Small intestine (tissue), 7 donors: ENCODE results near the gene ADO. TPM values are rescaled to one million over a fixed set of nuclear protein-coding genes. Genes with fewer than 3 reads are reported as not detected.

Source experiments
- DNase-seq, 2 donors: peaks; one replicate each; pipeline versions ENCODE4 v3.0.0 to v3.0.0-alpha.2; 2013
- FAIRE-seq: peaks from 2 replicates; lab custom pipeline; 2012; peaks lifted over from hg19 to GRCh38; lab: Jason Lieb, UNC
- H3K27ac ChIP-seq, 3 donors: one replicate each; pipeline ENCODE4 v1.5.1; 2013; ENCODE audit warnings: low read length in 2 of 3, mild to moderate bottlenecking in 2 of 3, control low read depth in 1 of 3, inconsistent platforms in 1 of 3, low read depth in 1 of 3, moderate library complexity in 1 of 3
- H3K27me3 ChIP-seq, 3 donors: one replicate each; pipeline ENCODE4 v1.6.1; 2013; ENCODE audit warnings: low read length in 3 of 3, inconsistent platforms in 1 of 3; ENCODE audit not compliant: control insufficient read depth in 3 of 3, insufficient read depth in 3 of 3
- H3K36me3 ChIP-seq, 3 donors: one replicate each; pipeline ENCODE4 v1.6.1; 2013; ENCODE audit warnings: low read length in 3 of 3, inconsistent platforms in 1 of 3, low read depth in 1 of 3, mild to moderate bottlenecking in 1 of 3, moderate library complexity in 1 of 3; ENCODE audit not compliant: control insufficient read depth in 3 of 3, insufficient read depth in 2 of 3
- H3K4me1 ChIP-seq, 3 donors: one replicate each; pipeline ENCODE4 v1.6.1; 2013; ENCODE audit warnings: low read length in 2 of 3, inconsistent platforms in 1 of 3, low read depth in 1 of 3, mild to moderate bottlenecking in 1 of 3, moderate library complexity in 1 of 3; ENCODE audit not compliant: control insufficient read depth in 3 of 3, insufficient read depth in 2 of 3
- H3K4me3 ChIP-seq, 3 donors: one replicate each; pipeline ENCODE4 v1.5.1; 2013; ENCODE audit warnings: low read length in 3 of 3, control low read depth in 1 of 3, inconsistent platforms in 1 of 3, low read depth in 1 of 3, mild to moderate bottlenecking in 1 of 3, moderate library complexity in 1 of 3
- H3K9me3 ChIP-seq, 2 donors: one replicate each; pipeline ENCODE4 v1.6.1; 2013; ENCODE audit warnings: low read depth in 1 of 2, low read length in 1 of 2; ENCODE audit not compliant: control insufficient read depth in 2 of 2, insufficient read depth in 1 of 2
- WGBS, 3 donors: extraction: QIAGEN DNeasy Blood & Tissue Kit; methylation state at CpG; one replicate each; pipeline ENCODE4 v1.1.7; 2013; 5-methylcytosine and 5-hydroxymethylcytosine counted together
- polyA plus RNA-seq, 4 donors: library from polyadenylated mRNA; stranded (reverse) in 3 of 4; unstranded in 1 of 4; fragments of 200-250 nt in 3 of 4; fragments of 120-200 nt in 1 of 4; gene quantifications; one replicate each; pipeline versions ENCODE4 v1.2.1 to v1.2.3, GENCODE V29; 2013
- donor health status: healthy with polysubstance abuse.
- donor health status: control.
- donor health status: control.
- donor health status: Bipolar disorder and iron deficiency.
- donor health status: healthy.

ADO gene
- polyA plus RNA-seq, 4 donors: 7.4 to 19.8 (median 8.8) TPM

- 34 to 40% (median 36%) methylated on average over 2 of the region's 2 CpGs for WGBS, 3 donors
- Histone ChIP-seq H3K27ac (no peak overlapping the region), H3K36me3 (no peaks in the 10 kb centered on the region), H3K9me3 (no peaks in the 10 kb centered on the region), H3K4me3 (no peak overlapping the region), H3K4me1 (no peaks in the 10 kb centered on the region), H3K27me3 (peaks cover 0 to 6% (median 0%) of the 10 kb centered on the region in 3 donors)
- FAIRE-seq (no peak), DNase-seq (no peak)
These were observed 26.8 kb downstream of the ADO start for GRCh38 chr10:62831346-62831745.

- H3K27ac ChIP-seq: no peak overlapping the region
- peaks cover 0 to 3% (median 0%) of the 10 kb centered on the region in 3 donors for H3K27me3 ChIP-seq
- FAIRE-seq: no peak
- no peak for DNase-seq
- 72 to 84% (median 73%) methylated on average over 2 of the region's 2 CpGs for WGBS, 3 donors
- no peaks in the 10 kb centered on the region for H3K36me3 ChIP-seq
- no peaks in the 10 kb centered on the region for H3K4me1 ChIP-seq
- H3K9me3 ChIP-seq: no peaks in the 10 kb centered on the region
- no peak overlapping the region for H3K4me3 ChIP-seq
These were observed 35.1 kb downstream of the ADO start for GRCh38 chr10:62839590-62839989.

- DNase-seq: no peak
- H3K27ac ChIP-seq: no peak overlapping the region
- H3K9me3 ChIP-seq: no peaks in the 10 kb centered on the region
- FAIRE-seq: no peak
- no peaks in the 10 kb centered on the region for H3K4me1 ChIP-seq
- peaks cover 0 to 3% (median 0%) of the 10 kb centered on the region in 3 donors for H3K27me3 ChIP-seq
- H3K36me3 ChIP-seq: no peaks in the 10 kb centered on the region
- no peak overlapping the region for H3K4me3 ChIP-seq
- WGBS, 3 donors: 38 to 48% (median 48%) methylated on average over 1 of the region's 1 CpG
These were observed 38.5 kb downstream of the ADO start for GRCh38 chr10:62842983-62843382.

- no peak for DNase-seq
- 62 to 70% (median 65%) methylated on average over 3 of the region's 3 CpGs for WGBS, 3 donors
- no peaks in the 10 kb centered on the region for H3K36me3 ChIP-seq
- H3K4me1 ChIP-seq: no peaks in the 10 kb centered on the region
- H3K9me3 ChIP-seq: no peaks in the 10 kb centered on the region
- H3K4me3 ChIP-seq: no peak overlapping the region
- peaks cover 0 to 3% (median 0%) of the 10 kb centered on the region in 3 donors for H3K27me3 ChIP-seq
- no peak overlapping the region for H3K27ac ChIP-seq
- FAIRE-seq: no peak
These were observed 39.1 kb downstream of the ADO start for GRCh38 chr10:62843600-62843999.

GRCh38 chr10:62844280-62845011 is 39.9 kb downstream of the ADO start:
- Histone ChIP-seq H3K27ac (no peak overlapping the region), H3K4me1 (no peaks in the 10 kb centered on the region), H3K36me3 (no peaks in the 10 kb centered on the region), H3K4me3 (no peak overlapping the region), H3K9me3 (no peaks in the 10 kb centered on the region), H3K27me3 (peaks cover 0 to 3% (median 0%) of the 10 kb centered on the region in 3 donors)
- 56 to 74% (median 71%) methylated on average over 7 of the region's 7 CpGs for WGBS, 3 donors
- no peak for DNase-seq
- no peak for FAIRE-seq

GRCh38 chr10:62847433-62847832 is 42.9 kb downstream of the ADO start:
- Histone ChIP-seq H3K27ac (no peak overlapping the region), H3K4me3 (no peak overlapping the region), H3K9me3 (no peaks in the 10 kb centered on the region), H3K4me1 (no peaks in the 10 kb centered on the region), H3K36me3 (no peaks in the 10 kb centered on the region), H3K27me3 (peaks cover 0 to 3% (median 0%) of the 10 kb centered on the region in 3 donors)
- DNase-seq (no peak), FAIRE-seq (no peak)

GRCh38 chr10:62850646-62851045 is 46.1 kb downstream of the ADO start:
- FAIRE-seq (no peak), DNase-seq (no peak)

GRCh38 chr10:62851442-62851841 is 46.9 kb downstream of the ADO start:
- FAIRE-seq (no peak), DNase-seq (peak in 1 of 2 donors; percentile 7)
- no peak overlapping the region for H3K4me3 ChIP-seq
- WGBS, 3 donors: 43 to 87% (median 62%) methylated on average over 2 of the region's 2 CpGs
- no peak overlapping the region for H3K27ac ChIP-seq
- H3K36me3 ChIP-seq: no peaks in the 10 kb centered on the region
- H3K27me3 ChIP-seq: no peaks in the 10 kb centered on the region
- no peaks in the 10 kb centered on the region for H3K4me1 ChIP-seq
- H3K9me3 ChIP-seq: no peaks in the 10 kb centered on the region

More at GRCh38 chr10:62850646-62851045, 46.1 kb downstream of the ADO start:
- 56 to 68% (median 59%) methylated on average over 3 of the region's 3 CpGs for WGBS, 3 donors
- H3K4me1 ChIP-seq: no peaks in the 10 kb centered on the region
- H3K9me3 ChIP-seq: no peaks in the 10 kb centered on the region
- H3K4me3 ChIP-seq: no peak overlapping the region
- H3K27ac ChIP-seq: no peak overlapping the region
- no peaks in the 10 kb centered on the region for H3K36me3 ChIP-seq
- no peaks in the 10 kb centered on the region for H3K27me3 ChIP-seq
